GM19043 (cell line): ENCODE measurements around the gene SEPHS2.
"Not testable (repeated sequence)": the region's sequence is repeated elsewhere in the genome, so short reads cannot be mapped to it uniquely, and the experiment has no call there.

Experiments used
- ATAC-seq: cut with Tn5 transposase; IDR thresholded peaks from one replicate; pipeline ENCODE4 v1.9.1; 2021; ENCODE audit warnings: low read depth; ENCODE audit not compliant: unreplicated experiment

Gene SEPHS2

GRCh38 chr16:30470632-30470995, 24.9 kb upstream of the SEPHS2 start:
- no peak for ATAC-seq

GRCh38 chr16:30470170-30470512, 24.5 kb upstream of the SEPHS2 start:
- no peak for ATAC-seq

- no peak for ATAC-seq
Measured at GRCh38 chr16:30464078-30464477, 18.4 kb upstream of the SEPHS2 start.

- ATAC-seq = not testable (repeated sequence)
Measured at GRCh38 chr16:30461426-30461825, 15.8 kb upstream of the SEPHS2 start.

GRCh38 chr16:30459456-30459855, 13.8 kb upstream of the SEPHS2 start:
- no peak for ATAC-seq

GRCh38 chr16:30458561-30459394, 13.1 kb upstream of the SEPHS2 start:
- ATAC-seq = peak; percentile 62

- ATAC-seq = no peak
Measured at GRCh38 chr16:30457743-30458560, 12.3 kb upstream of the SEPHS2 start.

- no peak for ATAC-seq
Measured at GRCh38 chr16:30457256-30457655, 11.6 kb upstream of the SEPHS2 start.

GRCh38 chr16:30456302-30456701, 10.6 kb upstream of the SEPHS2 start:
- ATAC-seq = no peak

- not testable (repeated sequence) for ATAC-seq
Measured at GRCh38 chr16:30452709-30453580, 7.3 kb upstream of the SEPHS2 start.

- no peak for ATAC-seq
Measured at GRCh38 chr16:30449116-30449435, 3.4 kb upstream of the SEPHS2 start.

GRCh38 chr16:30447512-30448226, 2.0 kb upstream of the SEPHS2 start:
- no peak for ATAC-seq

GRCh38 chr16:30446203-30446595, 525 bp upstream of the SEPHS2 start:
- ATAC-seq = no peak

GRCh38 chr16:30445149-30445407, 596 bp downstream of the SEPHS2 start:
- ATAC-seq = no peak

GRCh38 chr16:30444231-30445148, 1.2 kb downstream of the SEPHS2 start:
- no peak for ATAC-seq

GRCh38 chr16:30443631-30444030, 2.0 kb downstream of the SEPHS2 start:
- no peak for ATAC-seq

- ATAC-seq = no peak
Measured at GRCh38 chr16:30439720-30440348, 5.8 kb downstream of the SEPHS2 start.

GRCh38 chr16:30438835-30439234, 6.8 kb downstream of the SEPHS2 start:
- ATAC-seq = no peak

GRCh38 chr16:30437511-30438046, 8.1 kb downstream of the SEPHS2 start:
- no peak for ATAC-seq
